Coronary artery (tissue), 2 donors: ENCODE measurements around the gene FBXO10.

ENCODE experiments used
- DNase-seq: peaks from one replicate; pipeline ENCODE4 v3.0.0-alpha.2; 2017; ENCODE audit warnings: low spot score
- H3K27ac ChIP-seq, 2 donors: fragments of 200-600 bp; sonication (generic); one replicate each; pipeline ENCODE4 v1.5.1; 2016 to 2019
- H3K4me3 ChIP-seq: fragments of 200-600 bp; sonication (generic); 2 replicates; pipeline ENCODE4 v1.5.1; 2016; ENCODE audit warnings: mild to moderate bottlenecking, moderate library complexity
- TF ChIP-seq, protein P1 (sequence below): fragments of 200-600 bp; sonication (generic); IDR thresholded peaks from one replicate; pipeline ENCODE4 v1.5.1; 2019; ENCODE audit warnings: antibody characterized with exemption

The FBXO10 gene, protein sequence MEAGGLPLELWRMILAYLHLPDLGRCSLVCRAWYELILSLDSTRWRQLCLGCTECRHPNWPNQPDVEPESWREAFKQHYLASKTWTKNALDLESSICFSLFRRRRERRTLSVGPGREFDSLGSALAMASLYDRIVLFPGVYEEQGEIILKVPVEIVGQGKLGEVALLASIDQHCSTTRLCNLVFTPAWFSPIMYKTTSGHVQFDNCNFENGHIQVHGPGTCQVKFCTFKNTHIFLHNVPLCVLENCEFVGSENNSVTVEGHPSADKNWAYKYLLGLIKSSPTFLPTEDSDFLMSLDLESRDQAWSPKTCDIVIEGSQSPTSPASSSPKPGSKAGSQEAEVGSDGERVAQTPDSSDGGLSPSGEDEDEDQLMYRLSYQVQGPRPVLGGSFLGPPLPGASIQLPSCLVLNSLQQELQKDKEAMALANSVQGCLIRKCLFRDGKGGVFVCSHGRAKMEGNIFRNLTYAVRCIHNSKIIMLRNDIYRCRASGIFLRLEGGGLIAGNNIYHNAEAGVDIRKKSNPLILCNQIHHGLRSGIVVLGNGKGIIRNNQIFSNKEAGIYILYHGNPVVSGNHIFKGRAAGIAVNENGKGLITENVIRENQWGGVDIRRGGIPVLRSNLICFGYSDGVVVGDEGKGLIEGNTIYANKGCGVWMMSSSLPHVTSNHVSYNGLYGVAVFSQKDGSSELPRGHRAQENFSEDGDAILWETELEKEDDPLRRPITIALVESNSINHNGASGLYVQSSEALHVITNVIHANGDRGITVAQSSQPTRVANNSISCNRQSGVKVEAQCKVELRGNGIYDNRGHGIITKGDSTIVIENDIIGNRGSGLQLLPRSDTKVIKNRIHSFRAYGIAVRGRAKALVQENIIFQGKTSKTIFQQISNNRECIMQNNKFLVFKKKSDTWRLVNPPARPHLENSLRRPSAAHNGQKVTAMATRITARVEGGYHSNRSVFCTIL

DNA sequence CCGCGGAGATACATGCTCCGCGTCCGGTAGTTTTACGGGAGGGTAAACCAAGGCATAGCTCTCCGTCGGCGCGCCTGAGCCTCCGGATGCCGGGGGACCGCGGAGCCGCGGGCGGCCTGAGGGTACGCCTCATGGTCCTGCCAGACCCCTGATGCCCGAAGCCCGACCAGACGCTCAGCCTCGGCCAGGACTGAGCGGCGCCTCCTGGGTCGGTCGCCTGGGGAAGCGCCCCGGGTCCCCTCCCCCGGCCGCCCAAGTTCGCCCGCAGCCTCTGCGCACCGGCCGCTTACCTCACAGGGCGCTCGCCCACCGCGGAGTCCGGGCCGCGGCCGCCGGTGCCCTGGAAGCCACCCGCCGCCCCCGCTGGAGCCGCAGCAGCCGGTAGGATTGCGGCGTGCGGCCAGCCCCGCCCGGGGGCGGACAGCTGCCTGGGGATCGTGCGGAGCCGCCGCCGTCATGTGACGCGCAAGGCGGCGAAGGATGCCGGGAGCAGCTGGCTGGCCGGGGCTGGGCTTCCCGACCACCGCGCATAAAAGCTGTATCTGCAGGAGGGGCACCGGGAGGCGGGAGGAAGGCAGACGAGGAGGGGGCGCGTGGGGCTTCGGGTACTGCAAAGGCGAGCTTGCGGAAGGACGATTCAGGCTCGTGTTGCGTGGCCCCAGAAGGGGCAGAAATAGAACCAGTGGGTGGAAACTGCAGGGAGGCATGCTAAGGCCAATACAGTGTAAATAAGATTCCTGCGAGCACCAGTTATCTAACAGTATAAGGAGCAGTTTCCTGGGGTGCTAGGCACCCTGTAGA is at the start of gene FBXO10:
FBXO10 (minus strand) TSS at position 460 of the 801 bp plus-strand sequence. CDS start 34,612 bp downstream, outside the sequence.
- peak; percentile 80 for DNase-seq
- TF ChIP-seq, protein P1, sequence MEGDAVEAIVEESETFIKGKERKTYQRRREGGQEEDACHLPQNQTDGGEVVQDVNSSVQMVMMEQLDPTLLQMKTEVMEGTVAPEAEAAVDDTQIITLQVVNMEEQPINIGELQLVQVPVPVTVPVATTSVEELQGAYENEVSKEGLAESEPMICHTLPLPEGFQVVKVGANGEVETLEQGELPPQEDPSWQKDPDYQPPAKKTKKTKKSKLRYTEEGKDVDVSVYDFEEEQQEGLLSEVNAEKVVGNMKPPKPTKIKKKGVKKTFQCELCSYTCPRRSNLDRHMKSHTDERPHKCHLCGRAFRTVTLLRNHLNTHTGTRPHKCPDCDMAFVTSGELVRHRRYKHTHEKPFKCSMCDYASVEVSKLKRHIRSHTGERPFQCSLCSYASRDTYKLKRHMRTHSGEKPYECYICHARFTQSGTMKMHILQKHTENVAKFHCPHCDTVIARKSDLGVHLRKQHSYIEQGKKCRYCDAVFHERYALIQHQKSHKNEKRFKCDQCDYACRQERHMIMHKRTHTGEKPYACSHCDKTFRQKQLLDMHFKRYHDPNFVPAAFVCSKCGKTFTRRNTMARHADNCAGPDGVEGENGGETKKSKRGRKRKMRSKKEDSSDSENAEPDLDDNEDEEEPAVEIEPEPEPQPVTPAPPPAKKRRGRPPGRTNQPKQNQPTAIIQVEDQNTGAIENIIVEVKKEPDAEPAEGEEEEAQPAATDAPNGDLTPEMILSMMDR = no peak
- H3K27ac ChIP-seq = peak within 1 kb of the TSS; percentile 79 to 82
- peak within 1 kb of the TSS; percentile 79 for H3K4me3 ChIP-seq

DNA sequence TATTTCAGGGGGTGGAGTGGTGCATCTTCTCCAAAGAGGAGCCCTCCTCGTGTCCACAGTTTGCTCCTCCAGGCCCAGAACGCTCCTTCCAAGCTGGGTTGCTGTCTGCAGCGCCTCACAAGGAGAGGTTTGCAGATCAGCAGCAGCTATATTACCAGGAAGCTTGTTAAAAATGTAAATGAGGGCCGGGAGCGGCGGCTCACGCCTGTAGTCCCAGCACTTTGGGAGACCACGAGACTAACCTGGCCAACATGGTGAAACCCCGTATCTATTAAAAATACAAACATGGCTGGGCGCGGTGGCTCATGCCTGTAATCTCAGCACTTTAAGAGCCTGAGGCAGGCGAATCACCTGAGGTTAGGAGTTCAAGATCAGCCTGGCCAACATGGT is 49.6 kb upstream of the FBXO10 start:
- TF ChIP-seq, protein P1 = no peak
- H3K4me3 ChIP-seq = no peak overlapping the region
- no peak overlapping the region for H3K27ac ChIP-seq
- no peak for DNase-seq

DNA sequence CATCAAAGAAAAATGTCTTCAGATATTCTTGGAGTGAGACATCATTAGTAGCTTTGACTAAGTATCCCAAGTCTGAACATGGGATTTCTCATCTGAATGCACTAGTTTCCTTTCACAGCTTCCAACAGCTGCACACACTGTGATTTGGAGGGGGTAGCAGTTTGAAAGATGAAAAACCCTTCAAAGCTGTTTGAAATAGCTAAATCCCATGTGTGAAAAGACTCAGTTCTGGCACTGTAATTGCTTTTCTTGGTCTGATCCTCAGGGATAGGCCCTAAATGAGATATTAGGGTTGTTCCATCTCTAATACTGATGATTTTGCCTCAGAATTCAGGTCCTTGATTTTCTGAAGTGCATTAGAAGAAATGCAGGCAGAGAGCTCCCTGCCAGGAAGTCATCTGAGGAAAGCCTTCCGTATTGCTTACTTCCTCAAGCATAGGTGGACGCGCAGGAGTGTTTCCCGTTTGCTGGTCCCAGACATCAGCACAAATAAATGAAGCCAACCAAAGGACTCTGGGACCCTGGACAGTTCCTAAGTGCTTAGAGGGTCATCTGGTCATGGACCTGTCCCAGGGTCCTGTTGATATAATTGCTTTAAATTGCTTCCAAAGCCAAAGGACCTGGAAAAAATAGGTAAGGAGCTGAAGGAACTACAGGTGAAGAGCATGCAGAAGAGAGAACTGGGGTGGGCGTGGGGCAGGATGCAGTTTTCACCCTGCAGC is 49.0 kb upstream of the FBXO10 start:
- TF ChIP-seq, protein P1 = no peak
- Histone ChIP-seq H3K27ac (no peak overlapping the region), H3K4me3 (no peak overlapping the region)
- DNase-seq = no peak

DNA sequence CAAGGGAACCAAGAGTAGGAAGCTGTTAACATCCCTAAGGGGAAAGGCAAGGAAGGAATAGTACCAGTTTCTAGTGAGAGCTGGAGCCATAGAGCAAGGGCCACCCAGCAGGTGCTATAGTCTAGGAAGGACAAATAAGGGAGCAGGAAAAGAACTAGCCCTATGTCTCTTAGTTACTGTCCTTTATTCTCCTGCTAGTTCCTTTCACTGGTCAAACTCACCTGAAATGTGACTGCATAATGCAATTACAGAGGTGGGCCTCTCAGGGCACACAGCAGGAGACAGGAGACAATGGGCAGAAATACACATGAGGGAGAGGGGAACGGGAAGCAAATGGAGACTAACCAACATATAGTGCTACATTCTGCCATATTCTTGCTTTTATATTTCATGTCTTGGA is 47.9 kb upstream of the FBXO10 start:
- H3K27ac ChIP-seq = no peak overlapping the region
- TF ChIP-seq, protein P1 = no peak
- no peak for DNase-seq
- H3K4me3 ChIP-seq = no peak overlapping the region

DNA sequence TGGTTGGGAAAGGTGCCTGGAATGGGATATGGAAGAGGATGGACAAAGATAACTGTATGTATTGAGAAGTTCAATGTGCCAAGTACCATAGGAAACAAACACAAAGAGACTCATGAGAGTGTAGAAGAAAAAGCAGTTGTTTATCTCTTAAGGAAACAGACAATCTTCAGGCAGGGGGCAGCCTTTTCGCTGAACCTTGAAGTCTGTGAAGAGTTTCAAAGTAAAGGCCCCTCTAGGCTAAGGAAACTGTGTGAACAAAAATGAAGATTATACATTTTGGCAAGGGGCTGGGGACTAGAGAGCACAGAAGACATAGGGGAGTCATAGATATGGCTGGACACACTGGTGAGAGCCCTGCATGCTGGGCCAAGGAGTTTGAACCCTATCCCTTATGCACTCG is 47.1 kb upstream of the FBXO10 start:
- H3K4me3 ChIP-seq = no peak overlapping the region
- H3K27ac ChIP-seq = no peak overlapping the region
- TF ChIP-seq, protein P1 = no peak
- DNase-seq = no peak

DNA sequence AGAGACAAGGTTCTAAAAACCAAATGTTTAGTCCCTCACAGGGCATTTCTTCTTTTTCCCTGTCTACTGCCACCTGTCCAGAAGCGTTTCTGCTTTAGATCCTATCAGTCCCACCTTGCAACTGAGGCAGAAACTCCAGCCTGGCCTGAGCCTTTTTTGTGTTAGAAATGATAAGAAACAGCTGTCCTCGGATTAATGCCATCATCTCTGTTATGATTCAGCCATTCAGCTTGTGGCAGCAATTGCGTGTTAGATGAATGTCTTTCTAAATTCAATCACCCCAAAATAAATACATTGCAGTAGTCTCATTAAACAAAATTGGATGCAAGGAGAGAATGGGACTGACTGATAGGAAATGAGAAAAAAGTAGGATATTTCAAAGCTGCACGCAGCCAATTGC is 46.3 kb upstream of the FBXO10 start:
- H3K4me3 ChIP-seq = no peak overlapping the region
- TF ChIP-seq, protein P1 = no peak

More for the DNA sequence above, 46.3 kb upstream of the FBXO10 start:
- no peak overlapping the region for H3K27ac ChIP-seq
- DNase-seq = no peak
